Liver (tissue), 9 donors: ENCODE results near the gene OSER1. TPM values are rescaled to one million over a fixed set of nuclear protein-coding genes. Genes with fewer than 3 reads are reported as not detected.

Experiments used
- DNase-seq: peaks from one replicate; pipeline ENCODE4 v3.0.0-alpha.2; 2017; ENCODE audit warnings: low spot score
- H3K27ac ChIP-seq, 2 donors: one replicate each; pipeline ENCODE4 v1.7.0; 2013; ENCODE audit warnings: inconsistent platforms in 2 of 2, low read length in 2 of 2, control low read depth in 1 of 2, low read depth in 1 of 2, mild to moderate bottlenecking in 1 of 2
- H3K27me3 ChIP-seq, 4 donors: one replicate each; pipeline versions ENCODE4 v1.6.1 to v1.7.0; 2013; ENCODE audit warnings: low read length in 3 of 4, inconsistent platforms in 1 of 4, mild to moderate bottlenecking in 1 of 4, moderate library complexity in 1 of 4; ENCODE audit not compliant: control insufficient read depth in 4 of 4, insufficient read depth in 4 of 4
- H3K36me3 ChIP-seq, 4 donors: one replicate each; pipeline versions ENCODE4 v1.6.1 to v1.7.0; 2013; ENCODE audit warnings: low read length in 3 of 4, mild to moderate bottlenecking in 3 of 4, low read depth in 1 of 4, moderate library complexity in 1 of 4; ENCODE audit not compliant: control insufficient read depth in 4 of 4, insufficient read depth in 3 of 4
- H3K4me1 ChIP-seq, 4 donors: one replicate each; pipeline versions ENCODE4 v1.6.1 to v1.7.0; 2013; ENCODE audit warnings: low read length in 3 of 4, mild to moderate bottlenecking in 3 of 4, moderate library complexity in 1 of 4; ENCODE audit not compliant: control insufficient read depth in 4 of 4, insufficient read depth in 4 of 4
- H3K4me3 ChIP-seq, 3 donors: one replicate each; pipeline versions ENCODE4 v1.6.1 to v1.7.0; 2013; ENCODE audit warnings: low read length in 3 of 3, control low read depth in 1 of 3, low read depth in 1 of 3, mild to moderate bottlenecking in 1 of 3
- H3K9ac ChIP-seq, 2 donors: one replicate each; pipeline ENCODE4 v1.7.0; 2013; ENCODE audit warnings: low read length in 2 of 2, mild to moderate bottlenecking in 2 of 2, moderate library complexity in 2 of 2, control low read depth in 1 of 2, low read depth in 1 of 2
- H3K9me3 ChIP-seq, 4 donors: one replicate each; pipeline versions ENCODE4 v1.6.1 to v1.7.0; 2013; ENCODE audit warnings: low read length in 3 of 4; ENCODE audit not compliant: control insufficient read depth in 4 of 4
- ATF3 ChIP-seq: IDR thresholded peaks from 2 replicates; pipeline ENCODE4 v1.6.1; 2016; ENCODE audit warnings: antibody characterized with exemption
- CTCF ChIP-seq: fragments of 150-350 bp; IDR thresholded peaks from 2 replicates; pipeline ENCODE4 v1.5.1; 2017; ENCODE audit warnings: improper control_type of control experiment, low read depth, low read length; ENCODE audit not compliant: missing input control
- EGR1 ChIP-seq, 2 donors: IDR thresholded peaks; 2 replicates each; pipeline ENCODE4 v1.6.1; 2016 to 2018; ENCODE audit warnings: antibody characterized with exemption in 2 of 2, low read depth in 2 of 2
- FOXA1 ChIP-seq: IDR thresholded peaks from 2 replicates; pipeline ENCODE4 v1.6.1; 2016; ENCODE audit warnings: antibody characterized with exemption
- FOXA2 ChIP-seq: IDR thresholded peaks from 2 replicates; pipeline ENCODE4 v1.6.1; 2016; ENCODE audit warnings: antibody characterized with exemption
- HNF4A ChIP-seq, 2 donors: conservative IDR thresholded peaks; 2 replicates each; pipeline ENCODE4 v1.6.1; 2016; ENCODE audit warnings: antibody characterized with exemption in 2 of 2, mild to moderate bottlenecking in 2 of 2
- JUND ChIP-seq, 2 donors: IDR thresholded peaks; 2 replicates each; pipeline ENCODE4 v1.6.1; 2016; ENCODE audit warnings: antibody characterized with exemption in 2 of 2
- MAX ChIP-seq: IDR thresholded peaks from 2 replicates; pipeline ENCODE4 v1.6.1; 2016; ENCODE audit warnings: antibody characterized with exemption
- NR2F2 ChIP-seq: IDR thresholded peaks from 2 replicates; pipeline ENCODE4 v1.6.1; 2016; ENCODE audit warnings: antibody characterized with exemption
- RAD21 ChIP-seq, 2 donors: IDR thresholded peaks; 2 replicates each; pipeline ENCODE4 v1.6.1; 2016; ENCODE audit warnings: antibody characterized with exemption in 2 of 2, mild to moderate bottlenecking in 2 of 2
- REST ChIP-seq: IDR thresholded peaks from 2 replicates; pipeline ENCODE4 v1.6.1; 2016; ENCODE audit warnings: antibody characterized with exemption, mild to moderate bottlenecking
- SP1 ChIP-seq: IDR thresholded peaks from 2 replicates; pipeline ENCODE4 v1.6.1; 2018; ENCODE audit warnings: antibody characterized with exemption, mild to moderate bottlenecking
- TAF1 ChIP-seq: conservative IDR thresholded peaks from 2 replicates; pipeline ENCODE4 v1.6.1; 2016; ENCODE audit warnings: antibody characterized with exemption, mild to moderate bottlenecking
- WGBS: extraction: QIAGEN DNeasy Blood & Tissue Kit; methylation state at CpG from one replicate; pipeline ENCODE4 v1.1.7; 2013; 5-methylcytosine and 5-hydroxymethylcytosine counted together
- polyA plus RNA-seq, 2 donors: library from polyadenylated mRNA; stranded (reverse) in 1 of 2; unstranded in 1 of 2; fragments of 200-250 nt in 1 of 2; fragments of >200 nt in 1 of 2; fragmentation: Nextera tagmentation in 1 of 2; extraction: Ambion mirVana in 1 of 2; gene quantifications; one replicate each; pipeline versions ENCODE4 v1.2.1 to v1.2.3, GENCODE V29; 2013 to 2015
- total RNA-seq, 2 donors: library from RNA; depleted of rRNA; stranded (reverse); fragments of >200 nt; gene quantifications; one replicate each; pipeline ENCODE4 v1.2.3, GENCODE V29; 2014
- donor health status: healthy.
- donor health status: healthy.
- donor health status: healthy.
- donor health status: healthy.
- donor health status: healthy.

The OSER1 gene
- total and polyA plus RNA-seq, 4 donors: 12.6 to 20.2 (median 14.6) TPM

DNA sequence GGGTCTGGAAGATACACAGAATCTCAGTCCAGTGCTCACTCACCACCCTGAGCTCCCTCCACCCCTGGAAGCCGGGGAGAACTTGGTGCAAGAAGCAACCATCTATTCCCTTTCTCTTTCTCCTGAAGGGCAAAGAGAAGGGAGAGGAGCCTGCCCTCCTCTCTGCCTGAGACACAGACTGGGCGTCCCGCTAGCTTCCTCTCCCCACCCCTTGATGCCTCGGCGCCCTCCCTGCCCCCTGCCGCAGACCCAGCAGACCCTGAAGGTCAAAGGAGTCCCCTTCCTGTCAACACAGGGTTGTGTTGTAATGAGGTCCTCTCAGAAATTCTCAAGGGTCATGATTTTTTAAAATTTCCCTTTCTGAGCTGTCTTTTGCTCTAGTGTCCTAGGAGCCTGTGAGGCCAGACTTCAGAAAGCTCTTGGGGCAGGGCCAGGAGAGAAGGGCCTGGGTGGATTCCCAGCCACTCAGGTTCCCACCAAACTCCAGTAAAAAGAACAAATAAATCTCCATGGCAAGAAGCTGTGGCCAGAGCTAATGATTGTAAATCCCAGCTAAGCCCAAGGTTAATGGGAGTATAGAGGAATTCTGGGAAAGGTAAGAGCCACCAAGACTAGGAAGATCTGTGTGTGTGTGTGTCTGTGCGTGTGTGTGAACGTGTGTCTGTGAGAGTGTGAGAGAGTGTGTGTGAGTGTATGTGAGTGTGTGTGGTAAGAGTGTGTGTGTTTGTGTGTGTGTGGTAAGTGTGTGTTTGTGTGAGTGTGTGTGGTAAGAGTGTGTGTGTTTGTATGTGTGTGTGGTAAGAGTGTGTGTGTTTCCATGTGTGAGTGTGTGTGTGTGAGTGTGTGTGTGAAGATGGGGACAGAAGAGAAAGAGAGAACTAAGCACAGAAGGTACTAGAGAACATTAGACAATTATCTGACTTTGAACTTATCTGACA lies 22.5 kb downstream of the OSER1 start:
- DNase-seq: no peak
- WGBS: 28% methylated on average over 8 of the region's 8 CpGs
- Histone ChIP-seq H3K36me3 (no peaks in the 10 kb centered on the region), H3K9ac (no peak overlapping the region), H3K4me1 (peaks cover 0 to 5% (median 2%) of the 10 kb centered on the region in 4 donors), H3K4me3 (no peak overlapping the region), H3K9me3 (no peaks in the 10 kb centered on the region), H3K27ac (no peak overlapping the region), H3K27me3 (peaks cover 0 to 3% (median 1%) of the 10 kb centered on the region in 4 donors)
- TF ChIP-seq JUND (IDR thresholded peaks at IDR 0.05) (no peak), FOXA2 (no peak), TAF1 (no peak), MAX (no peak), HNF4A (conservative IDR thresholded peaks at IDR 0.05) (no peak), SP1 (no peak), NR2F2 (peak; percentile 48)

GRCh38 chr20:44187054-44187771 lies 23.4 kb downstream of the OSER1 start, which contains the start of gene JPH2:
JPH2 (minus strand) TSS chr20:44187188; CDS start chr20:44186705, 483 bp downstream.
- no peak for DNase-seq
- Histone ChIP-seq H3K36me3 (no peaks in the 10 kb centered on the region), H3K9ac (no peak within 1 kb of the TSS), H3K4me1 (peaks cover 0 to 5% (median 2%) of the 10 kb centered on the region in 4 donors), H3K27ac (no peak within 1 kb of the TSS), H3K27me3 (peaks cover 0 to 3% (median 1%) of the 10 kb centered on the region in 4 donors), H3K4me3 (peak within 1 kb of the TSS in 2 of 3 donors; percentile 11 to 12), H3K9me3 (no peaks in the 10 kb centered on the region)
- no peak for TF ChIP-seq JUND (IDR thresholded peaks at IDR 0.05)
- TF ChIP-seq TAF1: no peak
- no peak for TF ChIP-seq NR2F2
- no peak for TF ChIP-seq FOXA1
- no peak for TF ChIP-seq EGR1 (IDR thresholded peaks at IDR 0.05; ENCODE audit: low read depth in 2 of 2)
- TF ChIP-seq REST: no peak
- no peak for TF ChIP-seq CTCF
- TF ChIP-seq RAD21 (IDR thresholded peaks at IDR 0.05): no peak
- TF ChIP-seq ATF3: no peak
- TF ChIP-seq FOXA2: no peak
- TF ChIP-seq MAX: no peak
- 5% methylated on average over 24 of the region's 24 CpGs for WGBS
